Measurements from ENCODE around the gene ERVK3-1.

GRCh38 chr19:58345558-58345957 lies 40.4 kb downstream of the ERVK3-1 start:
- TF ChIP-seq GTF2F1 (IDR thresholded peaks at IDR 0.05; ENCODE audit: borderline replicate concordance, low read depth, low read length): no peak
- TF ChIP-seq, protein P1, sequence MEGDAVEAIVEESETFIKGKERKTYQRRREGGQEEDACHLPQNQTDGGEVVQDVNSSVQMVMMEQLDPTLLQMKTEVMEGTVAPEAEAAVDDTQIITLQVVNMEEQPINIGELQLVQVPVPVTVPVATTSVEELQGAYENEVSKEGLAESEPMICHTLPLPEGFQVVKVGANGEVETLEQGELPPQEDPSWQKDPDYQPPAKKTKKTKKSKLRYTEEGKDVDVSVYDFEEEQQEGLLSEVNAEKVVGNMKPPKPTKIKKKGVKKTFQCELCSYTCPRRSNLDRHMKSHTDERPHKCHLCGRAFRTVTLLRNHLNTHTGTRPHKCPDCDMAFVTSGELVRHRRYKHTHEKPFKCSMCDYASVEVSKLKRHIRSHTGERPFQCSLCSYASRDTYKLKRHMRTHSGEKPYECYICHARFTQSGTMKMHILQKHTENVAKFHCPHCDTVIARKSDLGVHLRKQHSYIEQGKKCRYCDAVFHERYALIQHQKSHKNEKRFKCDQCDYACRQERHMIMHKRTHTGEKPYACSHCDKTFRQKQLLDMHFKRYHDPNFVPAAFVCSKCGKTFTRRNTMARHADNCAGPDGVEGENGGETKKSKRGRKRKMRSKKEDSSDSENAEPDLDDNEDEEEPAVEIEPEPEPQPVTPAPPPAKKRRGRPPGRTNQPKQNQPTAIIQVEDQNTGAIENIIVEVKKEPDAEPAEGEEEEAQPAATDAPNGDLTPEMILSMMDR (IDR thresholded peaks at IDR 0.05; ENCODE audit: control extremely low read depth in 1 of 3, insufficient read depth in 1 of 3, low read depth in 1 of 3, low read length in 3 of 3): no peak
- no peak for TF ChIP-seq POLR2A (IDR thresholded peaks at IDR 0.05; ENCODE audit: control extremely low read depth in 1 of 2, low read depth in 2 of 2, low read length in 2 of 2)
- TF ChIP-seq, protein P2, sequence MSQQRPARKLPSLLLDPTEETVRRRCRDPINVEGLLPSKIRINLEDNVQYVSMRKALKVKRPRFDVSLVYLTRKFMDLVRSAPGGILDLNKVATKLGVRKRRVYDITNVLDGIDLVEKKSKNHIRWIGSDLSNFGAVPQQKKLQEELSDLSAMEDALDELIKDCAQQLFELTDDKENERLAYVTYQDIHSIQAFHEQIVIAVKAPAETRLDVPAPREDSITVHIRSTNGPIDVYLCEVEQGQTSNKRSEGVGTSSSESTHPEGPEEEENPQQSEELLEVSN (IDR thresholded peaks at IDR 0.05): no peak
- TF ChIP-seq SUZ12 (IDR thresholded peaks at IDR 0.05; ENCODE audit: low read length): no peak
- no peak for TF ChIP-seq EZH2 (IDR thresholded peaks at IDR 0.05; ENCODE audit: low read depth, low read length, severe bottlenecking)
- TF ChIP-seq FOSL1 (IDR thresholded peaks at IDR 0.05; ENCODE audit: insufficient read depth, low read depth, low read length): no peak
